A549 (cell line): ENCODE measurements around the gene CCNQ.

Experiments
- CHD4 ChIP-seq: fragments of 200-600 bp; sonication (generic); IDR thresholded peaks from 2 replicates; pipeline ENCODE4 v1.6.1; 2016; ENCODE audit warnings: antibody characterized with exemption, mild to moderate bottlenecking, borderline replicate concordance
- CTCF ChIP-seq: fragments of >200 bp; sonication (Bioruptor Twin); formaldehyde crosslinking; IDR thresholded peaks from 3 replicates; pipeline ENCODE4 v1.5.1; 2016
- HDAC2 ChIP-seq: fragments of 200-600 bp; sonication (generic); IDR thresholded peaks from 2 replicates; pipeline ENCODE4 v1.6.1; 2016
- MAFK ChIP-seq: fragments of 450-650 bp; IDR thresholded peaks from 2 replicates; pipeline ENCODE4 v1.6.1; 2014; ENCODE audit not compliant: partially characterized antibody
- MAX ChIP-seq: IDR thresholded peaks from 2 replicates; pipeline ENCODE4 v1.6.1; 2012
- PHF8 ChIP-seq: fragments of 200-600 bp; sonication (generic); IDR thresholded peaks from 2 replicates; pipeline ENCODE4 v1.6.1; 2016; ENCODE audit warnings: low read depth, mild to moderate bottlenecking, antibody characterized with exemption, moderate library complexity, borderline replicate concordance
- POLR2A ChIP-seq: IDR thresholded peaks from 2 replicates; pipeline ENCODE4 v1.6.1; 2012; ENCODE audit warnings: mild to moderate bottlenecking, low read length
- RAD21 ChIP-seq, 2 experiments: fragments of >200 bp in 1 of 2; sonication (Bioruptor Twin) in 1 of 2; formaldehyde crosslinking in 1 of 2; IDR thresholded peaks in 1 of 2; conservative IDR thresholded peaks in 1 of 2; 2 replicates in 1 of 2; 3 replicates in 1 of 2; pipeline ENCODE4 v1.6.1; 2012 to 2018; ENCODE audit warnings: inconsistent platforms in 1 of 2
- REST ChIP-seq: fragments of 200-600 bp; sonication (generic); IDR thresholded peaks from 2 replicates; pipeline ENCODE4 v1.6.1; 2016; ENCODE audit warnings: antibody characterized with exemption, mild to moderate bottlenecking, moderate library complexity
- ZNF302 ChIP-seq: fragments of 250-450 bp; sonication (Bioruptor Pico); IDR thresholded peaks from 2 replicates; pipeline ENCODE4 v1.9.0; 2021; ENCODE audit warnings: inconsistent platforms, mild to moderate bottlenecking, moderate library complexity
- TF ChIP-seq, protein P1 (sequence below): IDR thresholded peaks from 2 replicates; pipeline ENCODE4 v1.6.1; 2012

DNA sequence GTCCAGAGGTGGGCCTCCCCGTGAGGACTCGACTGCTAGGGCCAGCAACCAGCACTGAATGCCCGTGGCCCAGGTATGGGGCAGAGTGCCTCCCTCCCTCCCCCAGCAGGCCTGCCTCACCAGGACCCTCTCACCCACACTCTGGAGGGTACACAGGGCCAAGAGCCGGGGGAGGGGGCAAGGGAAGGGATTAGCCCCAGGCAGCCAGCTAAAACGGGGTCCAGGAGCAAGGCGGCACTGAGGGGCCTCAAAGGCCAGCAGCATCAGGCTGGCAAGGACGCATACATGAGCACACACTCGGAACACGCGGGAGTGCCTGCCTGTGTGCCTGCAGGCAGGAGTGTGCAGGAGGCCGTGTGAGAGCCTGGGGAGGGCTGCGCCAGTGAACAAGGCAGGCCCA is 29.7 kb upstream of the CCNQ start:
- TF ChIP-seq, protein P1, sequence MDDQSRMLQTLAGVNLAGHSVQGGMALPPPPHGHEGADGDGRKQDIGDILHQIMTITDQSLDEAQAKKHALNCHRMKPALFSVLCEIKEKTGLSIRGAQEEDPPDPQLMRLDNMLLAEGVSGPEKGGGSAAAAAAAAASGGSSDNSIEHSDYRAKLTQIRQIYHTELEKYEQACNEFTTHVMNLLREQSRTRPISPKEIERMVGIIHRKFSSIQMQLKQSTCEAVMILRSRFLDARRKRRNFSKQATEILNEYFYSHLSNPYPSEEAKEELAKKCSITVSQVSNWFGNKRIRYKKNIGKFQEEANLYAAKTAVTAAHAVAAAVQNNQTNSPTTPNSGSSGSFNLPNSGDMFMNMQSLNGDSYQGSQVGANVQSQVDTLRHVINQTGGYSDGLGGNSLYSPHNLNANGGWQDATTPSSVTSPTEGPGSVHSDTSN, result no peak
- TF ChIP-seq CTCF (no peak), MAX (no peak), REST (no peak), POLR2A (no peak), ZNF302 (CRISPR knock-in tag) (no peak), HDAC2 (no peak), MAFK (no peak), RAD21 (conservative IDR thresholded peaks at IDR 0.05 in 1 of 2, IDR thresholded peaks at IDR 0.05 in 1 of 2) (no peak), PHF8 (no peak), CHD4 (no peak)
